HG02973 (cell line): ENCODE results near the gene EIF2S3.
"Not testable (repeated sequence)": the region's sequence is repeated elsewhere in the genome, so short reads cannot be mapped to it uniquely, and the experiment has no call there.

ENCODE experiments used
- ATAC-seq: cut with Tn5 transposase; IDR thresholded peaks from one replicate; pipeline ENCODE4 v1.9.1; 2021; ENCODE audit warnings: moderate library complexity; ENCODE audit not compliant: unreplicated experiment

EIF2S3 gene

GRCh38 chrX:24049643-24050042, 5.1 kb upstream of the EIF2S3 start:
- ATAC-seq = not testable (repeated sequence)

- ATAC-seq = not testable (repeated sequence)
Measured at GRCh38 chrX:24050522-24051318, 4.0 kb upstream of the EIF2S3 start.

GRCh38 chrX:24055043-24055356, 244 bp downstream of the EIF2S3 start:
- ATAC-seq = peak; percentile 10

- ATAC-seq = no peak
Measured at GRCh38 chrX:24063488-24063887, 8.7 kb downstream of the EIF2S3 start.

- no peak for ATAC-seq
Measured at GRCh38 chrX:24069877-24070276, 15.1 kb downstream of the EIF2S3 start.

GRCh38 chrX:24079411-24079810, 24.7 kb downstream of the EIF2S3 start:
- no peak for ATAC-seq

GRCh38 chrX:24080245-24080644, 25.5 kb downstream of the EIF2S3 start:
- not testable (repeated sequence) for ATAC-seq

GRCh38 chrX:24080704-24081103, 25.9 kb downstream of the EIF2S3 start:
- no peak for ATAC-seq

GRCh38 chrX:24081661-24082154, 27.0 kb downstream of the EIF2S3 start:
- no peak for ATAC-seq

GRCh38 chrX:24082447-24082846, 27.7 kb downstream of the EIF2S3 start:
- no peak for ATAC-seq

- no peak for ATAC-seq
Measured at GRCh38 chrX:24085101-24085500, 30.3 kb downstream of the EIF2S3 start.

- ATAC-seq = no peak
Measured at GRCh38 chrX:24090300-24091200, 35.8 kb downstream of the EIF2S3 start.

- ATAC-seq = no peak
Measured at GRCh38 chrX:24093746-24094145, 39.0 kb downstream of the EIF2S3 start.

GRCh38 chrX:24097741-24098260, 43.0 kb downstream of the EIF2S3 start:
- no peak for ATAC-seq

GRCh38 chrX:24098932-24099331, 44.2 kb downstream of the EIF2S3 start:
- ATAC-seq = no peak

- no peak for ATAC-seq
Measured at GRCh38 chrX:24099394-24099793, 44.6 kb downstream of the EIF2S3 start.

GRCh38 chrX:24100713-24101112, 46.0 kb downstream of the EIF2S3 start:
- ATAC-seq = no peak

- no peak for ATAC-seq
Measured at GRCh38 chrX:24110069-24110468, 55.3 kb downstream of the EIF2S3 start.

- no peak for ATAC-seq
Measured at GRCh38 chrX:24113181-24113580, 58.4 kb downstream of the EIF2S3 start.

- no peak for ATAC-seq
Measured at GRCh38 chrX:24117258-24117657, 62.5 kb downstream of the EIF2S3 start.

GRCh38 chrX:24124244-24124799, 69.6 kb downstream of the EIF2S3 start:
- ATAC-seq = no peak
